ENCODE data around the gene STAG1. TPM values are rescaled to one million over a fixed set of nuclear protein-coding genes. Genes with fewer than 3 reads are reported as not detected.
"Not testable (repeated sequence)": the region's sequence is repeated elsewhere in the genome, so short reads cannot be mapped to it uniquely, and the experiment has no call there.

Gene STAG1
- total RNA-seq, 2 experiments from 2014 or later = 34.1 to 36.2 TPM

- H3K36me3 Mint-ChIP-seq (ENCODE audit: low read depth) = peaks cover 42% of the 10 kb centered on the region
- CTCF ChIA-PET, H3K4me1 Mint-ChIP-seq, POLR2A ChIA-PET, DNase-seq, H3K4me3 Mint-ChIP-seq, H3K27ac Mint-ChIP-seq, H3K9me3 Mint-ChIP-seq, H3K27me3 Mint-ChIP-seq: not testable (repeated sequence)
Measured at GRCh38 chr3:136334726-136335125, 417.5 kb downstream of the STAG1 start.

GRCh38 chr3:136334209-136334608 is 418.0 kb downstream of the STAG1 start:
- Mint-ChIP-seq H3K36me3 (ENCODE audit: low read depth) (peaks cover 43% of the 10 kb centered on the region), H3K4me1 (no peaks in the 10 kb centered on the region), H3K4me3 (no peak overlapping the region), H3K27ac (no peak overlapping the region), H3K27me3 (no peaks in the 10 kb centered on the region), H3K9me3 (no peaks in the 10 kb centered on the region)
- POLR2A ChIA-PET = no interaction called here
- CTCF ChIA-PET = interaction anchor here (1.4 to 1.6 kb wide), 2 partner anchors 17 to 28 kb away, joined by 3 to 4 read pairs; no protein-coding TSS in a partner anchor
- no peak for DNase-seq

GRCh38 chr3:136332776-136333175 is 419.4 kb downstream of the STAG1 start:
- no peaks in the 10 kb centered on the region for H3K4me1 Mint-ChIP-seq
- POLR2A ChIA-PET = no interaction called here

GRCh38 chr3:136332302-136332701 is 419.9 kb downstream of the STAG1 start:
- no peaks in the 10 kb centered on the region for H3K27me3 Mint-ChIP-seq
- POLR2A ChIA-PET = no interaction called here
- H3K4me1 Mint-ChIP-seq = no peaks in the 10 kb centered on the region
- H3K9me3 Mint-ChIP-seq = no peaks in the 10 kb centered on the region
- DNase-seq = no peak
- no peak overlapping the region for H3K4me3 Mint-ChIP-seq
- H3K27ac Mint-ChIP-seq = no peak overlapping the region
- CTCF ChIA-PET = no interaction called here
- H3K36me3 Mint-ChIP-seq (ENCODE audit: low read depth) = peaks cover 41% of the 10 kb centered on the region

More at GRCh38 chr3:136332776-136333175, 419.4 kb downstream of the STAG1 start:
- Mint-ChIP-seq H3K36me3 (ENCODE audit: low read depth) (peaks cover 42% of the 10 kb centered on the region), H3K27ac (no peak overlapping the region), H3K9me3 (no peaks in the 10 kb centered on the region), H3K4me3 (no peak overlapping the region), H3K27me3 (no peaks in the 10 kb centered on the region)
- CTCF ChIA-PET = interaction anchor here (0.6 to 1.6 kb wide), 5 partner anchors 10 to 262 kb away, joined by 3 to 4 read pairs (median 3); no protein-coding TSS in a partner anchor
- no peak for DNase-seq

GRCh38 chr3:136330900-136331299 is 421.3 kb downstream of the STAG1 start:
- no peaks in the 10 kb centered on the region for H3K4me1 Mint-ChIP-seq
- CTCF ChIA-PET = interaction anchor here (0.6 kb wide), 1 partner anchor 134 kb away, joined by 3 read pairs; no protein-coding TSS in a partner anchor
- no peak overlapping the region for H3K4me3 Mint-ChIP-seq
- H3K36me3 Mint-ChIP-seq (ENCODE audit: low read depth) = peaks cover 52% of the 10 kb centered on the region
- DNase-seq = no peak
- POLR2A ChIA-PET = no interaction called here
- H3K27ac Mint-ChIP-seq = no peak overlapping the region
- no peaks in the 10 kb centered on the region for H3K27me3 Mint-ChIP-seq
- H3K9me3 Mint-ChIP-seq = no peaks in the 10 kb centered on the region

GRCh38 chr3:136329593-136329992 is 422.6 kb downstream of the STAG1 start:
- POLR2A ChIA-PET = no interaction called here
- Mint-ChIP-seq H3K4me1 (no peaks in the 10 kb centered on the region), H3K4me3 (no peak overlapping the region), H3K36me3 (ENCODE audit: low read depth) (peaks cover 50% of the 10 kb centered on the region), H3K9me3 (peaks cover under 1% of the 10 kb centered on the region), H3K27me3 (no peaks in the 10 kb centered on the region), H3K27ac (no peak overlapping the region)
- DNase-seq = no peak
- CTCF ChIA-PET = no interaction called here

- no peak for DNase-seq
- Mint-ChIP-seq H3K9me3 (peaks cover 8% of the 10 kb centered on the region), H3K27me3 (no peaks in the 10 kb centered on the region), H3K4me3 (no peak overlapping the region), H3K36me3 (ENCODE audit: low read depth) (peaks cover 51% of the 10 kb centered on the region), H3K27ac (no peak overlapping the region), H3K4me1 (no peaks in the 10 kb centered on the region)
- POLR2A ChIA-PET = interaction anchor here (1.4 kb wide), 1 partner anchor 16 kb away, joined by 3 read pairs; no protein-coding TSS in a partner anchor
- CTCF ChIA-PET = interaction anchor here (1.4 kb wide), 1 partner anchor 10 kb away, joined by 3 read pairs; no protein-coding TSS in a partner anchor
Measured at GRCh38 chr3:136327671-136328070, 424.5 kb downstream of the STAG1 start.

GRCh38 chr3:136326316-136326715 is 425.9 kb downstream of the STAG1 start:
- Mint-ChIP-seq H3K27me3 (no peaks in the 10 kb centered on the region), H3K9me3 (peaks cover 18% of the 10 kb centered on the region), H3K36me3 (ENCODE audit: low read depth) (peaks cover 62% of the 10 kb centered on the region), H3K27ac (no peak overlapping the region), H3K4me3 (no peak overlapping the region), H3K4me1 (no peaks in the 10 kb centered on the region)
- POLR2A ChIA-PET = no interaction called here
- DNase-seq = no peak
- CTCF ChIA-PET = no interaction called here

- no peak overlapping the region for H3K27ac Mint-ChIP-seq
- H3K4me3 Mint-ChIP-seq = no peak overlapping the region
- H3K4me1 Mint-ChIP-seq = no peaks in the 10 kb centered on the region
- no peak for DNase-seq
- no peaks in the 10 kb centered on the region for H3K27me3 Mint-ChIP-seq
- POLR2A ChIA-PET = no interaction called here
- H3K9me3 Mint-ChIP-seq = peaks cover 2% of the 10 kb centered on the region
- CTCF ChIA-PET = no interaction called here
- H3K36me3 Mint-ChIP-seq (ENCODE audit: low read depth) = peaks cover 17% of the 10 kb centered on the region
Measured at GRCh38 chr3:136311968-136312367, 440.2 kb downstream of the STAG1 start.

GRCh38 chr3:136311261-136311660 is 440.9 kb downstream of the STAG1 start:
- peaks cover 13% of the 10 kb centered on the region for H3K36me3 Mint-ChIP-seq (ENCODE audit: low read depth)
- DNase-seq = no peak
- H3K27ac Mint-ChIP-seq = no peak overlapping the region
- CTCF ChIA-PET = no interaction called here
- POLR2A ChIA-PET = no interaction called here
- H3K4me3 Mint-ChIP-seq = no peak overlapping the region
- H3K9me3 Mint-ChIP-seq = no peaks in the 10 kb centered on the region
- H3K4me1 Mint-ChIP-seq = no peaks in the 10 kb centered on the region
- H3K27me3 Mint-ChIP-seq = no peaks in the 10 kb centered on the region

GRCh38 chr3:136305879-136306278 is 446.3 kb downstream of the STAG1 start:
- Mint-ChIP-seq H3K9me3 (no peaks in the 10 kb centered on the region), H3K4me3 (no peak overlapping the region), H3K4me1 (no peaks in the 10 kb centered on the region), H3K36me3 (ENCODE audit: low read depth) (peaks cover 7% of the 10 kb centered on the region), H3K27ac (no peak overlapping the region), H3K27me3 (no peaks in the 10 kb centered on the region)
- ChIA-PET CTCF (interaction anchor here (0.8 to 3.8 kb wide), 8 partner anchors 28 to 710 kb away, joined by 3 to 22 read pairs (median 6); partner anchors contain the start of gene STAG1), POLR2A (interaction anchor here (1.5 kb wide), 1 partner anchor 447 kb away, joined by 6 read pairs; the partner anchor contains the start of gene STAG1)
- DNase-seq = no peak

- CTCF ChIA-PET = no interaction called here
- no peak for DNase-seq
Measured at GRCh38 chr3:136300444-136300843, 451.7 kb downstream of the STAG1 start.

GRCh38 chr3:136297826-136298225 is 454.4 kb downstream of the STAG1 start:
- POLR2A ChIA-PET = no interaction called here
- H3K27me3 Mint-ChIP-seq = no peaks in the 10 kb centered on the region
- peaks cover 17% of the 10 kb centered on the region for H3K36me3 Mint-ChIP-seq (ENCODE audit: low read depth)
- no peak for DNase-seq
- H3K9me3 Mint-ChIP-seq = no peaks in the 10 kb centered on the region
- no peaks in the 10 kb centered on the region for H3K4me1 Mint-ChIP-seq
- no peak overlapping the region for H3K27ac Mint-ChIP-seq
- no peak overlapping the region for H3K4me3 Mint-ChIP-seq
- CTCF ChIA-PET = no interaction called here

More at GRCh38 chr3:136300444-136300843, 451.7 kb downstream of the STAG1 start:
- H3K4me1 Mint-ChIP-seq = no peaks in the 10 kb centered on the region
- POLR2A ChIA-PET = no interaction called here
- H3K9me3 Mint-ChIP-seq = no peaks in the 10 kb centered on the region
- H3K27me3 Mint-ChIP-seq = no peaks in the 10 kb centered on the region
- H3K27ac Mint-ChIP-seq = no peak overlapping the region
- H3K36me3 Mint-ChIP-seq (ENCODE audit: low read depth) = peaks cover 12% of the 10 kb centered on the region
- no peak overlapping the region for H3K4me3 Mint-ChIP-seq

- ChIA-PET CTCF (no interaction called here), POLR2A (no interaction called here)
- Mint-ChIP-seq H3K4me1 (no peaks in the 10 kb centered on the region), H3K27ac (no peak overlapping the region), H3K4me3 (no peak overlapping the region), H3K9me3 (no peaks in the 10 kb centered on the region), H3K27me3 (no peaks in the 10 kb centered on the region), H3K36me3 (ENCODE audit: low read depth) (peaks cover 17% of the 10 kb centered on the region)
- DNase-seq = no peak
Measured at GRCh38 chr3:136296960-136297359, 455.2 kb downstream of the STAG1 start.

All from activated CD4-positive, alpha-beta memory T cell treated with anti-CD3 and anti-CD28 coated beads, Interleukin-2, amount 10 ng/mL, durations not matched to agents 7 days and 5 days (primary cell).